Suprapubic skin (tissue), 4 donors: ENCODE data around the gene HIGD1C. TPM values are rescaled to one million over a fixed set of nuclear protein-coding genes. Genes with fewer than 3 reads are reported as not detected.

Experiments
- DNase-seq, 2 donors: peaks; one replicate each; pipeline ENCODE4 v3.0.0-alpha.2; 2019; ENCODE audit warnings: low spot score in 2 of 2
- H3K27ac ChIP-seq: fragments of 200-600 bp; sonication (generic); one replicate; pipeline ENCODE4 v1.5.1; 2019
- H3K27me3 ChIP-seq: fragments of 200-600 bp; sonication (generic); one replicate; pipeline ENCODE4 v1.5.1; 2019
- H3K36me3 ChIP-seq: fragments of 200-600 bp; sonication (generic); one replicate; pipeline ENCODE4 v1.5.1; 2019
- H3K4me1 ChIP-seq: fragments of 200-600 bp; sonication (generic); one replicate; pipeline ENCODE4 v1.5.1; 2019
- H3K4me3 ChIP-seq: fragments of 200-600 bp; sonication (generic); one replicate; pipeline ENCODE4 v1.5.1; 2019; ENCODE audit warnings: mild to moderate bottlenecking
- H3K9me3 ChIP-seq: fragments of 200-600 bp; sonication (generic); one replicate; pipeline ENCODE4 v1.5.1; 2019
- CTCF ChIP-seq, 2 donors: fragments of 200-600 bp in 1 of 2; fragments of 450-650 bp in 1 of 2; sonication (generic) in 1 of 2; IDR thresholded peaks; one replicate each; pipeline ENCODE4 v1.5.1; 2016 to 2019; ENCODE audit warnings: antibody characterized with exemption in 2 of 2, mild to moderate bottlenecking in 1 of 2, moderate library complexity in 1 of 2
- EP300 ChIP-seq: sonication (generic); formaldehyde crosslinking; IDR thresholded peaks from one replicate; pipeline ENCODE4 v1.6.1; 2017; ENCODE audit warnings: antibody characterized with exemption
- POLR2A ChIP-seq, 2 donors: fragments of 450-650 bp; IDR thresholded peaks; one replicate each; pipeline ENCODE4 v1.6.1; 2017; ENCODE audit warnings: antibody characterized with exemption in 2 of 2, mild to moderate bottlenecking in 2 of 2, moderate library complexity in 2 of 2
- POLR2AphosphoS5 ChIP-seq, 3 donors: sonication (generic); formaldehyde crosslinking; IDR thresholded peaks; one replicate each; pipeline ENCODE4 v1.6.1; 2017; ENCODE audit warnings: antibody characterized with exemption in 3 of 3
- WGBS: methylation state at CpG from one replicate; pipeline ENCODE4 v1.1.5; 2018; 5-methylcytosine and 5-hydroxymethylcytosine counted together
- total RNA-seq, 4 donors: library from RNA; depleted of rRNA; stranded (reverse); fragments of >200 nt; gene quantifications; one replicate each; pipeline ENCODE4 v1.1.0, GENCODE V29; 2016

The HIGD1C gene
- total RNA-seq, 4 donors from 2014 or later, result not detected

- Histone ChIP-seq H3K9me3 (no peaks in the 10 kb centered on the region), H3K4me1 (no peaks in the 10 kb centered on the region), H3K27me3 (no peaks in the 10 kb centered on the region), H3K27ac (no peak overlapping the region), H3K36me3 (no peaks in the 10 kb centered on the region), H3K4me3 (no peak overlapping the region)
- TF ChIP-seq POLR2A (IDR thresholded peaks at IDR 0.05) (no peak), CTCF (IDR thresholded peaks at IDR 0.05) (no peak), EP300 (no peak), POLR2AphosphoS5 (IDR thresholded peaks at IDR 0.05) (no peak)
- no peak for DNase-seq
- 64% methylated on average over 2 of the region's 2 CpGs for WGBS
Measured at GRCh38 chr12:50955697-50956096, 3.4 kb downstream of the HIGD1C start.

- no peaks in the 10 kb centered on the region for H3K27me3 ChIP-seq
- no peak for DNase-seq
- no peaks in the 10 kb centered on the region for H3K36me3 ChIP-seq
- H3K4me1 ChIP-seq, result no peaks in the 10 kb centered on the region
- no peak overlapping the region for H3K4me3 ChIP-seq
- H3K27ac ChIP-seq, result no peak overlapping the region
- TF ChIP-seq EP300, result no peak
- no peak for TF ChIP-seq CTCF (IDR thresholded peaks at IDR 0.05)
- TF ChIP-seq POLR2A (IDR thresholded peaks at IDR 0.05), result no peak
- no peak for TF ChIP-seq POLR2AphosphoS5 (IDR thresholded peaks at IDR 0.05)
- no peaks in the 10 kb centered on the region for H3K9me3 ChIP-seq
Measured at GRCh38 chr12:50960130-50960529, 7.8 kb downstream of the HIGD1C start.

GRCh38 chr12:50961708-50962107 is 9.4 kb downstream of the HIGD1C start:
- H3K4me1 ChIP-seq, result no peaks in the 10 kb centered on the region
- WGBS, result 95% methylated on average over 4 of the region's 4 CpGs
- H3K27ac ChIP-seq, result no peak overlapping the region
- no peak overlapping the region for H3K4me3 ChIP-seq
- TF ChIP-seq CTCF (IDR thresholded peaks at IDR 0.05), result no peak
- TF ChIP-seq POLR2A (IDR thresholded peaks at IDR 0.05), result no peak
- TF ChIP-seq EP300, result no peak
- TF ChIP-seq POLR2AphosphoS5 (IDR thresholded peaks at IDR 0.05), result no peak
- DNase-seq, result no peak
- no peaks in the 10 kb centered on the region for H3K9me3 ChIP-seq
- H3K36me3 ChIP-seq, result no peaks in the 10 kb centered on the region
- no peaks in the 10 kb centered on the region for H3K27me3 ChIP-seq

- DNase-seq, result no peak
- H3K4me3 ChIP-seq, result no peak overlapping the region
- WGBS, result 60% methylated on average over 1 of the region's 1 CpG
- H3K27ac ChIP-seq, result no peak overlapping the region
- no peaks in the 10 kb centered on the region for H3K9me3 ChIP-seq
- no peaks in the 10 kb centered on the region for H3K4me1 ChIP-seq
- no peaks in the 10 kb centered on the region for H3K27me3 ChIP-seq
- H3K36me3 ChIP-seq, result peaks cover 6% of the 10 kb centered on the region
- TF ChIP-seq POLR2A (IDR thresholded peaks at IDR 0.05), result no peak
- no peak for TF ChIP-seq POLR2AphosphoS5 (IDR thresholded peaks at IDR 0.05)
- TF ChIP-seq EP300, result no peak
- no peak for TF ChIP-seq CTCF (IDR thresholded peaks at IDR 0.05)
Measured at GRCh38 chr12:50964432-50964831, 12.1 kb downstream of the HIGD1C start.

- Histone ChIP-seq H3K4me3 (no peak overlapping the region), H3K27me3 (no peaks in the 10 kb centered on the region), H3K27ac (peak overlapping the region; percentile 59), H3K9me3 (no peaks in the 10 kb centered on the region), H3K4me1 (no peaks in the 10 kb centered on the region), H3K36me3 (peaks cover 18% of the 10 kb centered on the region)
- TF ChIP-seq POLR2A (IDR thresholded peaks at IDR 0.05), result no peak
- TF ChIP-seq POLR2AphosphoS5 (IDR thresholded peaks at IDR 0.05), result no peak
- TF ChIP-seq CTCF (IDR thresholded peaks at IDR 0.05), result no peak
- no peak for TF ChIP-seq EP300
- DNase-seq, result no peak
Measured at GRCh38 chr12:50971946-50972345, 19.6 kb downstream of the HIGD1C start.
